K562 (cell line): Measurements from ENCODE around the gene PPIF.

Experiments
- BRD4 ChIP-seq: fragments of 200-600 bp; sonication (generic); IDR thresholded peaks from 2 replicates; pipeline ENCODE4 v1.6.1; 2017; ENCODE audit warnings: inconsistent platforms
- POLR2AphosphoS5 ChIP-seq: IDR thresholded peaks from 2 replicates; pipeline ENCODE4 v1.6.1; 2011; ENCODE audit warnings: mild to moderate bottlenecking, low read depth, low read length, moderate library complexity; ENCODE audit not compliant: control insufficient read depth, insufficient read depth
- RAD21 ChIP-seq, 2 experiments: fragments of 250-450 bp in 1 of 2; fragments of 450-650 bp in 1 of 2; sonication (Bioruptor Pico) in 1 of 2; formaldehyde crosslinking in 1 of 2; IDR thresholded peaks in 1 of 2; conservative IDR thresholded peaks in 1 of 2; 2 replicates each; pipeline versions ENCODE4 v1.4.0 to v1.8.0; 2020 to 2022; ENCODE audit warnings: mild to moderate bottlenecking in 2 of 2, moderate library complexity in 1 of 2
- RB1 ChIP-seq: fragments of 450-650 bp; IDR thresholded peaks from 2 replicates; pipeline ENCODE4 v1.6.1; 2017; ENCODE audit warnings: low read depth, mild to moderate bottlenecking
- SMARCA4 ChIP-seq: fragments of 450-650 bp; IDR thresholded peaks from 2 replicates; pipeline ENCODE4 v1.6.1; 2016
- ZNF263 ChIP-seq: sonication (generic); formaldehyde crosslinking; IDR thresholded peaks from 2 replicates; pipeline ENCODE4 v1.8.0; 2022; ENCODE audit warnings: mild to moderate bottlenecking, missing genetic modification reagents, borderline replicate concordance

DNA sequence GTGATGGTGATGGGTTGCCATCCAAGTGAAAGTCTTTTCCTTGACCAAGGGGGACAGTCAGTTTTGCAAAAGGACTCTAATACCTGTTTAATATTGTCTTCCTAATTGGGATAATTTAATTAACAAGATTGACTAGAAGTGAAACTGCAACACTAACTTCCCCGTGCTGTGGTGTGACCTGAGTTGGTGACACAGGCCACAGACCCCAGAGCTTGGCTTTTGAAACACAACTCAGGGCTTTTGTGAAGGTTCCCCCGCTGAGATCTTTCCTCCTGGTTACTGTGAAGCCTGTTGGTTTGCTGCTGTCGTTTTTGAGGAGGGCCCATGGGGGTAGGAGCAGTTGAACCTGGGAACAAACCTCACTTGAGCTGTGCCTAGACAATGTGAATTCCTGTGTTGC lies 6.9 kb downstream of the PPIF start:
- TF ChIP-seq POLR2AphosphoS5, result peak; percentile 48; the same call in 1 of the 2 replicates
- no peak for TF ChIP-seq RB1
- no peak for TF ChIP-seq SMARCA4
- no peak for TF ChIP-seq RAD21 (CRISPR knock-in tag; conservative IDR thresholded peaks at IDR 0.05 in 1 of 2, IDR thresholded peaks at IDR 0.05 in 1 of 2)
- no peak for TF ChIP-seq ZNF263 (CRISPR knock-in tag)
- no peak for TF ChIP-seq BRD4
